Ovary (tissue), 3 donors: ENCODE data around the gene CEMIP.

Experiments used
- CTCF ChIP-seq, 3 donors: fragments of 450-650 bp in 2 of 3; fragments of 200-600 bp in 1 of 3; IDR thresholded peaks; one replicate each; pipeline versions ENCODE4 v1.5.1 to v1.8.0; 2016 to 2022; ENCODE audit warnings: antibody characterized with exemption in 3 of 3, mild to moderate bottlenecking in 1 of 3
- POLR2A ChIP-seq: fragments of 450-650 bp; IDR thresholded peaks from one replicate; pipeline ENCODE4 v1.6.1; 2017; ENCODE audit warnings: antibody characterized with exemption, mild to moderate bottlenecking, moderate library complexity
- donor health status: DM: no; HTN: no; CAD: no.

DNA sequence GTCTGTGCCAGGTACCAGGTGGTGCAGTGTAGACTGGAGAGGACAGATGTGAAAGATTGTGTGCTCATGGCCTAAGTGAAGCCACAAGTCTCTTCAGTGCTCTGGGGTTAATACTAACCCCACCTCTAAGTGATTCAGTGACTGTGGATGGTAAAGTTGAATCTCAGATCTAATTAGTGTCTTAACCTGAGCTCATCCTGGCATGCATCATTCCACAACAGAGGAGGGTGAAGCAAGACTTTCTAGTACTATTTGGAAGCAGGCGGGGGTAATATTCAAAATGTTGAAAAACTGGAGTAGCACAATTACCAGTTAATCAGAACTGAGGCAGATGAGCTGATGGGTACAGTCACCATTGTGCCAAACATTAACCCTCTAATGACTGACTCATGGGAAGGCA, 213.3 kb downstream of the CEMIP start:
- no peak for TF ChIP-seq CTCF (IDR thresholded peaks at IDR 0.05)
- no peak for TF ChIP-seq POLR2A
